HL-60 (cell line): ENCODE results near the gene PACRG.

Source experiments
- REST ChIP-seq: IDR thresholded peaks from 2 replicates; pipeline ENCODE4 v1.6.1; 2012; ENCODE audit warnings: low read depth; ENCODE audit not compliant: insufficient replicate concordance
- TF ChIP-seq, protein P1 (sequence below): IDR thresholded peaks from one replicate; pipeline ENCODE4 v1.5.1; 2011; ENCODE audit warnings: low read length, control low read depth, inconsistent platforms; ENCODE audit not compliant: insufficient read depth

DNA sequence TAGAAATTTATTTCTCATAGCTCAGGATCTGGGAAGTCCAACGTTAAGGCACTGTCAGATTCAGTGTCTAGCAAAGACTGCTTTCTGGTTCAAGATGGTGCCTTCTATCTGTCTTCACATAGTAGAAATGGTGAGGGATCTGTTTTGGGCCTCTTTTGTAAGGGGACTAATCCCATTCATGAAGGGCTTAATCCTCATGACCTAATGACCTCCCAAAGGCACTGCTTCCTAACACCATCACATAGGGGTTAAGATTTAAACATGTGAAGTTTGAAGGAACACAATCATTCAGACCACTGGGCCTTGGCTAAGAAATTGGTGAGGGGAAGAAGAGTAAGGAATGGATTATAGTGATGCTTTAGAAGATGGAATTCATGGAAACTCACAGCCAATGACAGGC is 237.6 kb downstream of the PACRG start:
- TF ChIP-seq, protein P1, sequence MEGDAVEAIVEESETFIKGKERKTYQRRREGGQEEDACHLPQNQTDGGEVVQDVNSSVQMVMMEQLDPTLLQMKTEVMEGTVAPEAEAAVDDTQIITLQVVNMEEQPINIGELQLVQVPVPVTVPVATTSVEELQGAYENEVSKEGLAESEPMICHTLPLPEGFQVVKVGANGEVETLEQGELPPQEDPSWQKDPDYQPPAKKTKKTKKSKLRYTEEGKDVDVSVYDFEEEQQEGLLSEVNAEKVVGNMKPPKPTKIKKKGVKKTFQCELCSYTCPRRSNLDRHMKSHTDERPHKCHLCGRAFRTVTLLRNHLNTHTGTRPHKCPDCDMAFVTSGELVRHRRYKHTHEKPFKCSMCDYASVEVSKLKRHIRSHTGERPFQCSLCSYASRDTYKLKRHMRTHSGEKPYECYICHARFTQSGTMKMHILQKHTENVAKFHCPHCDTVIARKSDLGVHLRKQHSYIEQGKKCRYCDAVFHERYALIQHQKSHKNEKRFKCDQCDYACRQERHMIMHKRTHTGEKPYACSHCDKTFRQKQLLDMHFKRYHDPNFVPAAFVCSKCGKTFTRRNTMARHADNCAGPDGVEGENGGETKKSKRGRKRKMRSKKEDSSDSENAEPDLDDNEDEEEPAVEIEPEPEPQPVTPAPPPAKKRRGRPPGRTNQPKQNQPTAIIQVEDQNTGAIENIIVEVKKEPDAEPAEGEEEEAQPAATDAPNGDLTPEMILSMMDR, result no peak
- no peak for TF ChIP-seq REST
